T-cell (primary cell): ENCODE measurements around the gene KLK6. TPM values are rescaled to one million over a fixed set of nuclear protein-coding genes. Genes with fewer than 3 reads are reported as not detected.

Experiments used
- ATAC-seq, 4 experiments: fragments of 200-7000 bp in 3 of 4; fragments of 150-1000 bp in 1 of 4; cut with Tn5 transposase; replicated peaks in 1 of 4; 1 replicate in 3 of 4; 2 replicates in 1 of 4; pipeline ENCODE4 v1.10.0; 2021; ENCODE audit warnings: moderate library complexity in 3 of 4, mild to moderate bottlenecking in 2 of 4, moderate number of reproducible peaks in 1 of 4
- CTCF ChIA-PET, 2 donors: fragments of 300-600 bp; sonication (Branson Sonifier 250); formaldehyde crosslinking; loops; one replicate each; lab custom pipeline; 2022; ENCODE audit warnings: antibody characterized with exemption in 2 of 2; lab: Charles Lee
- POLR2A ChIA-PET, 2 donors: fragments of 300-600 bp; sonication (Branson Sonifier 250); formaldehyde crosslinking; loops; one replicate each; lab custom pipeline; 2022; ENCODE audit warnings: antibody characterized with exemption in 2 of 2; lab: Charles Lee
- DNase-seq, 35 experiments: peaks; one replicate each; pipeline versions ENCODE4 v3.0.0 to v3.0.0-alpha.2; 2013 to 2023
- H3K27ac ChIP-seq: one replicate; pipeline ENCODE4 v1.5.1; 2013; ENCODE audit warnings: low read length
- H3K27me3 ChIP-seq, 2 experiments: replicated peaks in 1 of 2; 1 replicate in 1 of 2; 2 replicates in 1 of 2; pipeline versions ENCODE4 v1.6.1 to v1.7.0; 2013; ENCODE audit warnings: low read length in 1 of 2, mixed read lengths in 1 of 2; ENCODE audit not compliant: control insufficient read depth in 2 of 2, insufficient read depth in 2 of 2; ENCODE audit errors: extremely low read depth in 1 of 2
- H3K36me3 ChIP-seq, 2 donors: 1 replicate in 1 of 2; 2 replicates in 1 of 2; pipeline versions ENCODE4 v1.6.1 to v1.7.0; 2013; ENCODE audit warnings: low read length in 1 of 2; ENCODE audit not compliant: control insufficient read depth in 2 of 2, insufficient read depth in 1 of 2; ENCODE audit errors: extremely low read depth in 1 of 2
- H3K4me1 ChIP-seq, 2 experiments: 1 replicate in 1 of 2; 2 replicates in 1 of 2; pipeline versions ENCODE4 v1.6.1 to v1.7.0; 2013; ENCODE audit warnings: low read length in 2 of 2, mixed read lengths in 1 of 2; ENCODE audit not compliant: insufficient read depth in 2 of 2, control insufficient read depth in 1 of 2; ENCODE audit errors: extremely low read depth in 1 of 2
- H3K4me3 ChIP-seq, 2 donors: 1 replicate in 1 of 2; 2 replicates in 1 of 2; pipeline versions ENCODE4 v1.5.1 to v1.7.0; 2013; ENCODE audit warnings: mild to moderate bottlenecking in 2 of 2, low read length in 1 of 2, moderate library complexity in 1 of 2; ENCODE audit not compliant: control insufficient read depth in 1 of 2; ENCODE audit errors: extremely low read depth in 1 of 2
- H3K9me3 ChIP-seq: 2 replicates; pipeline ENCODE4 v1.7.0; 2013
- H3K27ac Mint-ChIP-seq, 2 donors: one replicate each; pipeline ENCODE4 v1.8.0; 2020 to 2021; ENCODE audit warnings: mild to moderate bottlenecking in 2 of 2, mixed read lengths in 2 of 2
- H3K27me3 Mint-ChIP-seq, 2 donors: one replicate each; pipeline ENCODE4 v1.8.0; 2021 to 2022; ENCODE audit warnings: mixed read lengths in 2 of 2
- H3K36me3 Mint-ChIP-seq: one replicate; pipeline ENCODE4 v1.8.0; 2021; ENCODE audit warnings: mixed read lengths
- H3K4me1 Mint-ChIP-seq, 3 donors: one replicate each; pipeline ENCODE4 v1.8.0; 2020 to 2022; ENCODE audit warnings: mixed read lengths in 3 of 3, mild to moderate bottlenecking in 1 of 3
- H3K4me3 Mint-ChIP-seq, 3 donors: one replicate each; pipeline ENCODE4 v1.8.0; 2020 to 2022; ENCODE audit warnings: mild to moderate bottlenecking in 3 of 3, mixed read lengths in 3 of 3, moderate library complexity in 3 of 3
- H3K9me3 Mint-ChIP-seq, 3 donors: one replicate each; pipeline ENCODE4 v1.8.0; 2020 to 2022; ENCODE audit warnings: mixed read lengths in 3 of 3
- WGBS: methylation state at CpG from one replicate; pipeline ENCODE4 v1.1.5; 2013; ENCODE audit warnings: missing lambda C conversion rate; ENCODE audit not compliant: insufficient coverage; 5-methylcytosine and 5-hydroxymethylcytosine counted together
- total RNA-seq, 35 experiments: library from RNA in 6 of 35; stranded (reverse) in 6 of 35; fragments of 120-200 nt in 1 of 35; gene quantifications; one replicate each; pipeline versions ENCODE4 v1.2.1 to v1.2.4 and lab custom pipeline; 2013 to 2026

The KLK6 gene
- total RNA-seq, 5 donors from 2014 or later (not counting 1 experiment from before 2014, with no cell fraction given), result not detected

DNA sequence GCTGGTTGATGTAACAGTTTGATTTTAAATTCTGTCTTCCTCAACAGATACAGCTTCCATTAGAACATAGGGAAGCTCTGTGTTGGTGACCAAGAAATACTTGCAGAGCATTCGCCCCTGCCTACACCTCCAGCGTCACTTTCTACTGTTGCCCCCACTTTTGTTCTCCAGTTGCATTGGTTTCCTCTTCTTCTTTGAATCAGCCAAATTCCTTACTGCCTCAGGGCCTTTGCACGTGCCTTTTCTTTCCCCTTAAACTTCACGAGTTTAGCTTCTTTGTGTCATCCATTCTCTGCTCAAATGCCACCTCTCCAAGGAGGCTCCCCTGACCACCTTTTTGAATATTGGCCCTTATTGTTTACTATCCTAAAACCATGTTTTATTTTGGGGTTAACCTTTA is 22.3 kb downstream of the KLK6 start:
- Mint-ChIP-seq H3K4me1 (no peaks in the 10 kb centered on the region), H3K36me3 (no peaks in the 10 kb centered on the region), H3K9me3 (peaks cover 0 to 5% (median 2%) of the 10 kb centered on the region in 3 donors), H3K27me3 (peaks cover 36 to 44% of the 10 kb centered on the region in 2 donors), H3K27ac (no peak overlapping the region), H3K4me3 (no peak overlapping the region)
- Histone ChIP-seq H3K4me1 (no peaks in the 10 kb centered on the region), H3K27me3 (peaks cover under 1 to 16% of the 10 kb centered on the region in 2 experiments), H3K4me3 (no peak overlapping the region), H3K27ac (no peak overlapping the region), H3K9me3 (no peaks in the 10 kb centered on the region), H3K36me3 (no peaks in the 10 kb centered on the region)
- DNase-seq, result no peak
- WGBS, result 53% methylated on average over 4 of the region's 4 CpGs
- ChIA-PET POLR2A (no interaction called here), CTCF (interaction anchor here in 1 of 2 donors (0.7 kb wide), 1 partner anchor 84 kb away, joined by 9 read pairs; no protein-coding TSS in a partner anchor)
- ATAC-seq, result no peak

DNA sequence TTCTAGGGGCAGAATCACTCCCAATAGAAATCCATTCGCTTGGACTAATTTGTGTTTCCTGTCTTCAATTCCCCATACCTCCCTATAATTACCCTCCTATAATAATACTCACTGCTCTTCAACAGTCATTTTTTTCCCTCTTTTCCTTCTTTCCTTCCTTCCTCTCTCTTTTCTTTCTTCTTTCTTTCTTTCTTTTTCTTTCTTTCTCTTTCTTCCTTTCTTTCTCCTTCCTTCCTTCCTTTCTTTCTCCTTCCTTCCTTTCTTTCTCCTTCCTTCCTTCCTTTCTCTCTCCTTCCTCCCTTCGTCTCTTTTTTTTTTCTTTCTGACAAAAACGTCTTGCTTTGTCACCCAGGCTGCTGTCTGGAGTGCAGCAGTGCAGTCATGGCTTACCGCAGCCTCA is 24.6 kb downstream of the KLK6 start:
- POLR2A ChIA-PET, result no interaction called here
- WGBS, result 70% methylated on average over 3 of the region's 4 CpGs

DNA sequence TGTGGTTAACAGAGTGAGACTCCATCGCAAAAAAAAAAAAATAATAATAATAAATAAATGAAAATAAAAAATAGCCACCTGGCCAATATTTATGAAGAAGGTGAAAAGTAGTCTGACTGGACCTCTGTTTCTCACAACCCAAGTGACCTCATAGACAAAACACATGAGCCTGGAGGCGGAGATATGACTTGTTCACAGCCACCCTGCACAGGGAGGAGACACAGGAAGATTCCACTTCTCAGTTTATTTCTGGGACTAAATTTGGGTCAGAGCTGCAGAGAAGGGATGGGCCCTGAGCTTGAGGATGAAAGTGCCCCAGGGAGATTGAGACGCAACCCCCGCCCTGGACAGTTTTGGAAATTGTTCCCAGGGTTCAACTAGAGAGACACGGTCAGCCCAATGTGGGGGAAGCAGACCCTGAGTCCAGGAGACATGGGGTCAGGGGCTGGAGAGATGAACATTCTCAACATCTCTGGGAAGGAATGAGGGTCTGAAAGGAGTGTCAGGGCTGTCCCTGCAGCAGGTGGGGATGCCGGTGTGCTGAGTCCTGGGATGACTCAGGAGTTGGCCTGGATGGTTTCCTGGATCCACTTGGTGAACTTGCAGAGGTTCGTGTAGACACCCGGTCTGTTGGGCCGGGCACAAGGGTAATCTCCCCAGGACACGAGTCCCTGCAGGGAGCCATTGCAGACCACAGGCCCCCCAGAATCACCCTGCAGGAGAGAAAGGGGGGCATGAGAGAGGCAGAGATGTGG is 26.1 kb downstream of the KLK6 start:
- Histone ChIP-seq H3K4me1 (no peaks in the 10 kb centered on the region), H3K27me3 (peaks cover 0 to 9% of the 10 kb centered on the region in 2 experiments), H3K9me3 (no peaks in the 10 kb centered on the region), H3K27ac (no peak overlapping the region), H3K4me3 (no peak overlapping the region), H3K36me3 (no peaks in the 10 kb centered on the region)
- H3K4me1 Mint-ChIP-seq, result no peaks in the 10 kb centered on the region
- ATAC-seq (no peak), DNase-seq (no peak)
- H3K9me3 Mint-ChIP-seq, result peaks cover 0 to 7% (median 5%) of the 10 kb centered on the region in 3 donors
- peaks cover 38 to 41% of the 10 kb centered on the region in 2 donors for H3K27me3 Mint-ChIP-seq
- CTCF ChIA-PET, result no interaction called here
- 73% methylated on average over 5 of the region's 10 CpGs for WGBS
- no peaks in the 10 kb centered on the region for H3K36me3 Mint-ChIP-seq
- no peak overlapping the region for H3K4me3 Mint-ChIP-seq
- POLR2A ChIA-PET, result no interaction called here
- H3K27ac Mint-ChIP-seq, result no peak overlapping the region

More for the DNA sequence above, 24.6 kb downstream of the KLK6 start:
- Mint-ChIP-seq H3K36me3 (no peaks in the 10 kb centered on the region), H3K27ac (no peak overlapping the region), H3K4me1 (no peaks in the 10 kb centered on the region), H3K4me3 (no peak overlapping the region), H3K9me3 (peaks cover 0 to 5% (median 0%) of the 10 kb centered on the region in 3 donors), H3K27me3 (peaks cover 36 to 45% of the 10 kb centered on the region in 2 donors)
- H3K9me3 ChIP-seq, result no peaks in the 10 kb centered on the region
- H3K36me3 ChIP-seq, result no peaks in the 10 kb centered on the region
- no peaks in the 10 kb centered on the region for H3K4me1 ChIP-seq
- ATAC-seq, result no peak
- no peak overlapping the region for H3K4me3 ChIP-seq
- CTCF ChIA-PET, result no interaction called here
- no peak overlapping the region for H3K27ac ChIP-seq
- H3K27me3 ChIP-seq, result peaks cover 0 to 10% of the 10 kb centered on the region in 2 experiments
- DNase-seq, result no peak

DNA sequence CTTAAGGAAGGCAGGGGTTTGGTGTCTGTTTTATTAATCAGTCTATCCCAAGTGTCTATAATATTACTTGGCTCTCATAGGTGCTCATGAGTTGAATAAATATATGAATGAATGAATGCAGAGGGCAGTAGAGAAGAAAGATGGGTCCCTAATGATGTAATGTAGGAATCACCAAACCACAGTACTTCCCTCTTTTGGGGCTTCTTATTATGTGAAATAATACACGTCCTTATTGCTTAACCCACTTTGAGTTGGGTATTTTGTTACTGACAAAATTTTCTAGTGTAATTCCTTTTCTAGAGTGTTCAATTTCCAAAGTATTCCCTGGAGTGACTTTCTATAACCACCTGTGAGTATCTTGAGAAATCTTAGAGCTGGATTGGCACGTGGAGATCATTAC is 29.8 kb downstream of the KLK6 start:
- no peaks in the 10 kb centered on the region for H3K4me1 ChIP-seq
- no peaks in the 10 kb centered on the region for H3K9me3 ChIP-seq
- no peak overlapping the region for H3K4me3 ChIP-seq
- no peaks in the 10 kb centered on the region for H3K4me1 Mint-ChIP-seq
- no peaks in the 10 kb centered on the region for H3K36me3 ChIP-seq
- WGBS, result no CpG with 5 or more reads among the region's 2 CpGs
- no peak for ATAC-seq
- peaks cover 2 to 8% of the 10 kb centered on the region in 2 experiments for H3K27me3 ChIP-seq
- peaks cover 0 to 7% (median 5%) of the 10 kb centered on the region in 3 donors for H3K9me3 Mint-ChIP-seq
- POLR2A ChIA-PET, result no interaction called here
- H3K27me3 Mint-ChIP-seq, result peaks cover 35 to 42% of the 10 kb centered on the region in 2 donors
- no peaks in the 10 kb centered on the region for H3K36me3 Mint-ChIP-seq
- H3K27ac Mint-ChIP-seq, result no peak overlapping the region
- CTCF ChIA-PET, result no interaction called here
- DNase-seq, result no peak
- H3K27ac ChIP-seq, result no peak overlapping the region
- no peak overlapping the region for H3K4me3 Mint-ChIP-seq

DNA sequence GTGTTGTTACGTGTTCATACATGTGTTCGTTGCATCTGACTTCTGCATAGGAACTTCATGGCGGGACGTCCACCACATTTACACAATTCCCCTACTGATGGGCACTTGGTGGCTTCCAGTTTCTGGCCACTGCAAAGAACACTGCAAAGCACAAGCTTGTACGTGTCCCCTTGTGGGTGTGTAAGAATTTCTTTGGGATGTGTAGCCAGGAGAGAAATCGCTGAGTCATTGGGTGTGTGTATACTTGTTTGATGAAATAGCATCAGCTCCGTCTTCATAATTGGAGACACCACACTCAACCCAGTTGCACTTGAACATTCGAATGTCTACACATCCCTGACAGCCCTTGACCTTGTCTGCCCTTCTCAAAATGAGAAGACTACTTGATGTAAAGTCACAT is 35.8 kb downstream of the KLK6 start:
- DNase-seq (no peak), ATAC-seq (no peak)
- H3K36me3 Mint-ChIP-seq, result no peaks in the 10 kb centered on the region
- Histone ChIP-seq H3K4me3 (no peak overlapping the region), H3K4me1 (no peaks in the 10 kb centered on the region), H3K27ac (no peak overlapping the region), H3K27me3 (peaks cover 2 to 21% of the 10 kb centered on the region in 2 experiments), H3K36me3 (no peaks in the 10 kb centered on the region), H3K9me3 (no peaks in the 10 kb centered on the region)
- no peaks in the 10 kb centered on the region for H3K9me3 Mint-ChIP-seq
- ChIA-PET POLR2A (no interaction called here), CTCF (no interaction called here)
- 76% methylated on average over 3 of the region's 8 CpGs for WGBS
- no peak overlapping the region for H3K4me3 Mint-ChIP-seq
- peaks cover 28 to 45% of the 10 kb centered on the region in 2 donors for H3K27me3 Mint-ChIP-seq
- H3K27ac Mint-ChIP-seq, result no peak overlapping the region
- peaks cover 0 to 3% (median 2%) of the 10 kb centered on the region in 3 donors for H3K4me1 Mint-ChIP-seq

DNA sequence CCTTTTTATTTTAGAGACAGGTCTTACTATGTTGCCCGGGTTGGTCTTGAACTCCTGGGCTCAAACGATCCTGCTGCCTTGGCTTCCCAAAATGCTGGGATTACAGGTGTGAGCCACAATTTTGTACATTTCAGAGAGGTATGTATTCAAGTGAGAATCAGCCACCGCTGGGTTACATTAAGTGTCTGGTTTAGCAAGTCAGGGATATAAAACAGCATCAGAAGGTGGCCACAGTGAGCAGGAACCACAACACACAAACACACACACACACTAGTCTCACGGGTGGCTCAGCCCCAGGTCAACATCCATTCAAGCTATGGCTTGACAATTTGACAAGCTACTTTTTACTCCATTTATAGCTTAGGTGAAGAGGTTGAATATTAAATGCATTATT is 36.7 kb downstream of the KLK6 start:
- ChIA-PET POLR2A (no interaction called here), CTCF (interaction anchor here in 1 of 2 donors (0.6 to 0.8 kb wide), 2 partner anchors 9 to 11 kb away, joined by 4 to 5 read pairs; no protein-coding TSS in a partner anchor)
- Mint-ChIP-seq H3K4me1 (peaks cover 0 to 3% (median 2%) of the 10 kb centered on the region in 3 donors), H3K4me3 (no peak overlapping the region), H3K36me3 (no peaks in the 10 kb centered on the region), H3K27ac (no peak overlapping the region), H3K9me3 (no peaks in the 10 kb centered on the region), H3K27me3 (peaks cover 32 to 50% of the 10 kb centered on the region in 2 donors)
- H3K4me3 ChIP-seq, result no peak overlapping the region
- no peaks in the 10 kb centered on the region for H3K36me3 ChIP-seq
- ATAC-seq (no peak), DNase-seq (no peak)
- no peaks in the 10 kb centered on the region for H3K4me1 ChIP-seq
- H3K9me3 ChIP-seq, result no peaks in the 10 kb centered on the region
- no peak overlapping the region for H3K27ac ChIP-seq
- no CpG with 5 or more reads among the region's 4 CpGs for WGBS
- peaks cover 2 to 24% of the 10 kb centered on the region in 2 experiments for H3K27me3 ChIP-seq
